Large intestine (tissue), 3 donors: ENCODE measurements around the gene RPE. TPM values are rescaled to one million over a fixed set of nuclear protein-coding genes. Genes with fewer than 3 reads are reported as not detected.
A peak's percentile ranks its signal among the peaks of the same experiment; 100 is the strongest.

Experiments
- DNase-seq, 2 donors: peaks; one replicate each; pipeline versions ENCODE4 v3.0.0 to v3.0.0-alpha.2; 2013
- H3K27ac ChIP-seq: one replicate; pipeline ENCODE4 v1.5.1; 2013; ENCODE audit warnings: low read length
- H3K27me3 ChIP-seq: 2 replicates; pipeline ENCODE4 v1.6.1; 2013; ENCODE audit warnings: low read length; ENCODE audit not compliant: control insufficient read depth, insufficient read depth
- H3K36me3 ChIP-seq: 2 replicates; pipeline ENCODE4 v1.6.1; 2013; ENCODE audit warnings: low read length; ENCODE audit not compliant: control insufficient read depth, insufficient read depth
- H3K4me1 ChIP-seq: one replicate; pipeline ENCODE4 v1.6.1; 2013; ENCODE audit warnings: low read length; ENCODE audit not compliant: control insufficient read depth, insufficient read depth
- H3K4me3 ChIP-seq: one replicate; pipeline ENCODE4 v1.5.1; 2013; ENCODE audit warnings: low read length
- H3K9me3 ChIP-seq: one replicate; pipeline ENCODE4 v1.6.1; 2013; ENCODE audit warnings: mild to moderate bottlenecking, low read depth, low read length, moderate library complexity; ENCODE audit not compliant: control insufficient read depth
- WGBS: methylation state at CpG from one replicate; pipeline ENCODE4 v1.1.5; 2013; ENCODE audit warnings: low lambda C conversion rate; ENCODE audit not compliant: insufficient coverage; 5-methylcytosine and 5-hydroxymethylcytosine counted together
- polyA plus RNA-seq: library from polyadenylated mRNA; unstranded; fragments of 120-200 nt; gene quantifications from one replicate; pipeline ENCODE4 v1.2.1, GENCODE V29; 2013

The RPE gene
- polyA plus RNA-seq, 1 donor = 41.0 TPM

- no peaks in the 10 kb centered on the region for H3K9me3 ChIP-seq
- 90% methylated on average over 2 of the region's 9 CpGs for WGBS
- no peak for DNase-seq
- peaks cover 3% of the 10 kb centered on the region for H3K27me3 ChIP-seq
- H3K4me1 ChIP-seq = no peaks in the 10 kb centered on the region
- H3K4me3 ChIP-seq = no peak overlapping the region
- no peak overlapping the region for H3K27ac ChIP-seq
- no peaks in the 10 kb centered on the region for H3K36me3 ChIP-seq
These were observed 8.5 kb upstream of the RPE start for GRCh38 chr2:209993968-209994367.

- H3K4me3 ChIP-seq = no peak overlapping the region
- WGBS = no CpG with 5 or more reads among the region's 1 CpG
- H3K9me3 ChIP-seq = peaks cover 6% of the 10 kb centered on the region
- no peak for DNase-seq
- H3K27ac ChIP-seq = no peak overlapping the region
- H3K27me3 ChIP-seq = peaks cover 3% of the 10 kb centered on the region
- H3K36me3 ChIP-seq = no peaks in the 10 kb centered on the region
- no peaks in the 10 kb centered on the region for H3K4me1 ChIP-seq
These were observed 3.8 kb upstream of the RPE start for GRCh38 chr2:209998596-209998995.

GRCh38 chr2:210000464-210001324, 1.7 kb upstream of the RPE start:
- no peak overlapping the region for H3K27ac ChIP-seq
- no peaks in the 10 kb centered on the region for H3K36me3 ChIP-seq
- H3K9me3 ChIP-seq = peaks cover 6% of the 10 kb centered on the region
- no peak overlapping the region for H3K4me3 ChIP-seq
- no peak for DNase-seq
- no peaks in the 10 kb centered on the region for H3K4me1 ChIP-seq
- WGBS = no CpG with 5 or more reads among the region's 32 CpGs
- no peaks in the 10 kb centered on the region for H3K27me3 ChIP-seq

- no peak overlapping the region for H3K27ac ChIP-seq
These were observed 921 bp downstream of the RPE start for GRCh38 chr2:210003359-210003758.

GRCh38 chr2:210004881-210005280, 2.4 kb downstream of the RPE start:
- Histone ChIP-seq H3K4me1 (no peaks in the 10 kb centered on the region), H3K4me3 (no peak overlapping the region)
- WGBS = no CpG with 5 or more reads among the region's 2 CpGs

More at GRCh38 chr2:210003359-210003758, 921 bp downstream of the RPE start:
- H3K9me3 ChIP-seq = peaks cover 6% of the 10 kb centered on the region
- no peaks in the 10 kb centered on the region for H3K27me3 ChIP-seq
- no peaks in the 10 kb centered on the region for H3K4me1 ChIP-seq
- H3K4me3 ChIP-seq = peak overlapping the region; percentile 89
- no peak for DNase-seq
- 60% methylated on average over 1 of the region's 2 CpGs for WGBS
- peaks cover 5% of the 10 kb centered on the region for H3K36me3 ChIP-seq

GRCh38 chr2:210007895-210008294, 5.5 kb downstream of the RPE start:
- no peak for DNase-seq
- no peak overlapping the region for H3K27ac ChIP-seq
- WGBS = no CpG with 5 or more reads among the region's 2 CpGs
- no peaks in the 10 kb centered on the region for H3K27me3 ChIP-seq
- no peaks in the 10 kb centered on the region for H3K4me1 ChIP-seq
- H3K4me3 ChIP-seq = no peak overlapping the region
- peaks cover 29% of the 10 kb centered on the region for H3K36me3 ChIP-seq
- H3K9me3 ChIP-seq = no peaks in the 10 kb centered on the region

More at GRCh38 chr2:210004881-210005280, 2.4 kb downstream of the RPE start:
- Histone ChIP-seq H3K9me3 (peaks cover 6% of the 10 kb centered on the region), H3K27ac (no peak overlapping the region), H3K27me3 (no peaks in the 10 kb centered on the region), H3K36me3 (peaks cover 13% of the 10 kb centered on the region)
- no peak for DNase-seq

GRCh38 chr2:210009126-210009525, 6.7 kb downstream of the RPE start:
- peaks cover 29% of the 10 kb centered on the region for H3K36me3 ChIP-seq

GRCh38 chr2:210009896-210010295, 7.5 kb downstream of the RPE start:
- no peaks in the 10 kb centered on the region for H3K27me3 ChIP-seq
- H3K36me3 ChIP-seq = peaks cover 31% of the 10 kb centered on the region
- no peaks in the 10 kb centered on the region for H3K9me3 ChIP-seq
- no peak overlapping the region for H3K27ac ChIP-seq
- H3K4me1 ChIP-seq = no peaks in the 10 kb centered on the region
- no peak overlapping the region for H3K4me3 ChIP-seq
- no peak for DNase-seq
- 38% methylated on average over 2 of the region's 3 CpGs for WGBS

More at GRCh38 chr2:210009126-210009525, 6.7 kb downstream of the RPE start:
- no peaks in the 10 kb centered on the region for H3K27me3 ChIP-seq
- no peaks in the 10 kb centered on the region for H3K9me3 ChIP-seq
- no peak overlapping the region for H3K27ac ChIP-seq
- H3K4me1 ChIP-seq = no peaks in the 10 kb centered on the region
- 50% methylated on average over 2 of the region's 6 CpGs for WGBS
- no peak for DNase-seq
- H3K4me3 ChIP-seq = no peak overlapping the region

GRCh38 chr2:210020138-210020537, 17.7 kb downstream of the RPE start:
- H3K27me3 ChIP-seq = no peaks in the 10 kb centered on the region
- H3K27ac ChIP-seq = no peak overlapping the region
- no peak overlapping the region for H3K4me3 ChIP-seq
- H3K36me3 ChIP-seq = peaks cover 56% of the 10 kb centered on the region
- DNase-seq = no peak
- H3K9me3 ChIP-seq = no peaks in the 10 kb centered on the region
- WGBS = 80% methylated on average over 1 of the region's 1 CpG
- no peaks in the 10 kb centered on the region for H3K4me1 ChIP-seq

- H3K36me3 ChIP-seq = peaks cover 36% of the 10 kb centered on the region
- no peak overlapping the region for H3K27ac ChIP-seq
- no peaks in the 10 kb centered on the region for H3K27me3 ChIP-seq
- DNase-seq = no peak
- WGBS = no CpG with 5 or more reads among the region's 3 CpGs
- no peaks in the 10 kb centered on the region for H3K9me3 ChIP-seq
- no peak overlapping the region for H3K4me3 ChIP-seq
- H3K4me1 ChIP-seq = no peaks in the 10 kb centered on the region
These were observed 20.4 kb downstream of the RPE start for GRCh38 chr2:210022824-210023223.

GRCh38 chr2:210027608-210028007, 25.2 kb downstream of the RPE start:
- Histone ChIP-seq H3K4me1 (no peaks in the 10 kb centered on the region), H3K36me3 (peaks cover 24% of the 10 kb centered on the region), H3K27ac (no peak overlapping the region), H3K27me3 (no peaks in the 10 kb centered on the region), H3K4me3 (no peak overlapping the region), H3K9me3 (no peaks in the 10 kb centered on the region)
- no CpG with 5 or more reads among the region's 2 CpGs for WGBS
- no peak for DNase-seq
